ENCODE results near the gene S100A14.
A peak's percentile ranks its signal among the peaks of the same experiment; 100 is the strongest.

Gene S100A14

GRCh38 chr1:153566414-153567371 is 49.4 kb downstream of the S100A14 start:
- DNase-seq (ENCODE audit: extremely low read depth in 1 of 2, low read depth in 1 of 2) = peak; percentile 52 to 78

- no peak for DNase-seq (ENCODE audit: extremely low read depth in 1 of 2, low read depth in 1 of 2)
Observed at GRCh38 chr1:153565529-153566374, 50.4 kb downstream of the S100A14 start, which contains the start of gene S100A2. Gene S100A2, minus strand, starts transcription at chr1:153565844. Its CDS starts 1,967 bp downstream, at chr1:153563877.

All from activated CD8-positive, alpha-beta memory T cell treated with anti-CD3 and anti-CD28 coated beads for 1 hour (primary cell).